Colonic mucosa (tissue), 4 donors: Measurements from ENCODE around the gene TM9SF1. TPM values are rescaled to one million over a fixed set of nuclear protein-coding genes. Genes with fewer than 3 reads are reported as not detected.

Experiments
- DNase-seq: peaks from one replicate; pipeline ENCODE4 v3.0.0-alpha.2; 2020
- H3K27ac ChIP-seq: fragments of 200-600 bp; one replicate; pipeline ENCODE4 v1.8.0; 2021
- H3K27me3 ChIP-seq: fragments of 200-600 bp; one replicate; pipeline ENCODE4 v1.8.0; 2021
- H3K36me3 ChIP-seq: fragments of 200-600 bp; one replicate; pipeline ENCODE4 v1.8.0; 2021
- H3K4me1 ChIP-seq: fragments of 200-600 bp; one replicate; pipeline ENCODE4 v1.8.0; 2021; ENCODE audit warnings: mild to moderate bottlenecking
- H3K4me3 ChIP-seq: fragments of 200-600 bp; one replicate; pipeline ENCODE4 v1.8.0; 2021
- H3K9ac ChIP-seq, 2 donors: one replicate each; pipeline ENCODE4 v1.7.0; 2013; ENCODE audit warnings: control low read depth in 2 of 2, low read depth in 2 of 2, low read length in 2 of 2
- H3K9me3 ChIP-seq: fragments of 200-600 bp; one replicate; pipeline ENCODE4 v1.8.0; 2021
- CTCF ChIP-seq: fragments of 200-600 bp; IDR thresholded peaks from one replicate; pipeline ENCODE4 v1.8.0; 2022; ENCODE audit warnings: antibody characterized with exemption, mild to moderate bottlenecking
- intact Hi-C: fragments of 100-400 bp; cut with DNase I; formaldehyde crosslinking; loops from one replicate; pipeline ENCODE4 v1.14.1; 2022
- total RNA-seq, 2 donors: library from RNA; stranded (reverse); fragmentation: NEBNext Ultra II Directional in 1 of 2; extraction: Animal tissue kit (Norgen Biotek cat#: 25700) in 1 of 2; gene quantifications; one replicate each; pipeline ENCODE4 v1.2.1, GENCODE V29; 2021
- donor health status: healthy.
- donor health status: DM: no; HTN: no; CAD: no.
- donor health status: DM: no; HTN: no; CAD: no.

TM9SF1 gene
- 10 to 100 TPM; 58.8 to 65.6 TPM for total RNA-seq

GRCh38 chr14:24195186-24196070 is at the start of gene TM9SF1:
Gene TM9SF1, minus strand, starts transcription at chr14:24195441. Its CDS starts 422 bp downstream, at chr14:24195019.
- TF ChIP-seq CTCF, result no peak
- Histone ChIP-seq H3K9me3 (no peaks in the 10 kb centered on the region), H3K36me3 (no peaks in the 10 kb centered on the region), H3K27me3 (no peaks in the 10 kb centered on the region), H3K9ac (peak within 1 kb of the TSS; percentile 73 to 78), H3K4me3 (peak within 1 kb of the TSS; percentile 96), H3K27ac (peak within 1 kb of the TSS; percentile 94), H3K4me1 (peaks cover 4% of the 10 kb centered on the region)
- DNase-seq, result peak; percentile 87
- intact Hi-C loops, result no loop called here

- Histone ChIP-seq H3K27me3 (no peaks in the 10 kb centered on the region), H3K4me3 (peak overlapping the region; percentile 79), H3K9ac (peak overlapping the region; percentile 76 to 94), H3K27ac (peak overlapping the region; percentile 99), H3K4me1 (peaks cover 11% of the 10 kb centered on the region), H3K9me3 (no peaks in the 10 kb centered on the region), H3K36me3 (no peaks in the 10 kb centered on the region)
- TF ChIP-seq CTCF, result no peak
- DNase-seq, result no peak
- intact Hi-C loops, result loop anchor here (2.0 to 10.0 kb wide), 2 partner anchors 27 to 191 kb away; partner anchors contain the start of gene RABGGTA
These were observed 48.1 kb upstream of the TM9SF1 start for GRCh38 chr14:24243336-24243836.

- no peaks in the 10 kb centered on the region for H3K36me3 ChIP-seq
- TF ChIP-seq CTCF, result peak; percentile 71
- intact Hi-C loops, result loop anchor here (2.0 to 10.0 kb wide), 2 partner anchors 29 to 193 kb away; partner anchors contain the start of gene RABGGTA
These were observed 46.7 kb upstream of the TM9SF1 start for GRCh38 chr14:24241829-24242443.

GRCh38 chr14:24240110-24240918 is 45.1 kb upstream of the TM9SF1 start:
- Histone ChIP-seq H3K9ac (peak overlapping the region in 1 of 2 donors; percentile 61), H3K27ac (no peak overlapping the region), H3K27me3 (no peaks in the 10 kb centered on the region), H3K36me3 (no peaks in the 10 kb centered on the region), H3K9me3 (no peaks in the 10 kb centered on the region), H3K4me1 (peaks cover 11% of the 10 kb centered on the region), H3K4me3 (no peak overlapping the region)
- DNase-seq, result no peak
- TF ChIP-seq CTCF, result no peak
- intact Hi-C loops, result loop anchor here (10.0 kb wide), 1 partner anchor 194 kb away; no protein-coding TSS in a partner anchor

More at GRCh38 chr14:24241829-24242443, 46.7 kb upstream of the TM9SF1 start:
- Histone ChIP-seq H3K27ac (peak overlapping the region; percentile 99), H3K4me1 (peaks cover 11% of the 10 kb centered on the region), H3K27me3 (no peaks in the 10 kb centered on the region), H3K9ac (peak overlapping the region; percentile 76 to 94), H3K4me3 (peak overlapping the region; percentile 79), H3K9me3 (no peaks in the 10 kb centered on the region)
- DNase-seq, result peak; percentile 94
